Cardiac muscle cell (in vitro differentiated cells and primary cell): ENCODE measurements around the gene FHIT. TPM values are rescaled to one million over a fixed set of nuclear protein-coding genes. Genes with fewer than 3 reads are reported as not detected.

Experiments
- DNase-seq, 2 donors: peaks; one replicate each; pipeline versions ENCODE4 v3.0.0 to v3.0.0-alpha.2; 2010 to 2017; ENCODE audit warnings: low read depth in 1 of 2, low spot score in 1 of 2
- H3K27ac ChIP-seq: fragments of 200-600 bp; sonication (generic); 2 replicates; pipeline ENCODE4 v1.5.1; 2016
- H3K27me3 ChIP-seq: fragments of 200-600 bp; sonication (generic); 2 replicates; pipeline ENCODE4 v1.6.0; 2016; ENCODE audit warnings: control low read depth
- H3K36me3 ChIP-seq: fragments of 200-600 bp; sonication (generic); 2 replicates; pipeline ENCODE4 v1.5.1; 2016; ENCODE audit warnings: control low read depth
- H3K4me1 ChIP-seq: fragments of 200-600 bp; sonication (generic); 2 replicates; pipeline ENCODE4 v1.8.1; 2017; ENCODE audit warnings: low read depth, mild to moderate bottlenecking, mixed run types
- H3K4me3 ChIP-seq: fragments of 200-600 bp; sonication (generic); 2 replicates; pipeline ENCODE4 v1.5.1; 2016; ENCODE audit warnings: mild to moderate bottlenecking
- H3K9me3 ChIP-seq: fragments of 200-600 bp; sonication (generic); 2 replicates; pipeline ENCODE4 v1.5.1; 2017; ENCODE audit warnings: low read depth, mild to moderate bottlenecking, control low read depth
- CTCF ChIP-seq: IDR thresholded peaks from 2 replicates; pipeline ENCODE4 v1.5.1; 2012; ENCODE audit warnings: low read depth, mild to moderate bottlenecking, low read length
- polyA plus RNA-seq: library from polyadenylated mRNA; unstranded; fragments of >200 nt; fragmentation: Nextera tagmentation; extraction: Ambion mirVana; gene quantifications from 2 replicates; pipeline ENCODE4 v1.2.1, GENCODE V29; 2016
- total RNA-seq: library from RNA; depleted of rRNA; stranded (reverse); fragments of >200 nt; gene quantifications from 2 replicates; pipeline ENCODE4 v1.2.3, GENCODE V29; 2016

Gene FHIT
- total and polyA plus RNA-seq, 2 experiments from 2014 or later = 6.9 to 12.5 TPM

- Histone ChIP-seq H3K4me1 (no peaks in the 10 kb centered on the region), H3K36me3 (no peaks in the 10 kb centered on the region), H3K27ac (no peak overlapping the region), H3K27me3 (no peaks in the 10 kb centered on the region), H3K9me3 (no peaks in the 10 kb centered on the region), H3K4me3 (no peak overlapping the region)
- no peak for TF ChIP-seq CTCF
- no peak for DNase-seq
These were observed 112.9 kb downstream of the FHIT start for GRCh38 chr3:61138401-61138800.

GRCh38 chr3:61136191-61136590 is 115.1 kb downstream of the FHIT start:
- no peak for TF ChIP-seq CTCF
- no peaks in the 10 kb centered on the region for H3K27me3 ChIP-seq
- DNase-seq = no peak
- no peaks in the 10 kb centered on the region for H3K9me3 ChIP-seq
- H3K27ac ChIP-seq = no peak overlapping the region
- no peaks in the 10 kb centered on the region for H3K36me3 ChIP-seq
- H3K4me1 ChIP-seq = no peaks in the 10 kb centered on the region
- H3K4me3 ChIP-seq = no peak overlapping the region

- H3K4me3 ChIP-seq = no peak overlapping the region
- H3K4me1 ChIP-seq = no peaks in the 10 kb centered on the region
- no peak overlapping the region for H3K27ac ChIP-seq
- DNase-seq = no peak
- no peak for TF ChIP-seq CTCF
- no peaks in the 10 kb centered on the region for H3K36me3 ChIP-seq
- H3K27me3 ChIP-seq = no peaks in the 10 kb centered on the region
- no peaks in the 10 kb centered on the region for H3K9me3 ChIP-seq
These were observed 116.7 kb downstream of the FHIT start for GRCh38 chr3:61134532-61134931.

- Histone ChIP-seq H3K27ac (no peak overlapping the region), H3K9me3 (no peaks in the 10 kb centered on the region), H3K36me3 (no peaks in the 10 kb centered on the region), H3K4me1 (no peaks in the 10 kb centered on the region), H3K27me3 (no peaks in the 10 kb centered on the region), H3K4me3 (no peak overlapping the region)
- no peak for TF ChIP-seq CTCF
- DNase-seq = no peak
These were observed 119.2 kb downstream of the FHIT start for GRCh38 chr3:61132062-61132461.

- Histone ChIP-seq H3K9me3 (no peaks in the 10 kb centered on the region), H3K27ac (no peak overlapping the region), H3K27me3 (no peaks in the 10 kb centered on the region), H3K4me3 (no peak overlapping the region), H3K36me3 (no peaks in the 10 kb centered on the region), H3K4me1 (no peaks in the 10 kb centered on the region)
- no peak for TF ChIP-seq CTCF
- no peak for DNase-seq
These were observed 132.4 kb downstream of the FHIT start for GRCh38 chr3:61118830-61119229.
